AG09319 (cell line): ENCODE measurements around the gene AURKB.
A peak's percentile ranks its signal among the peaks of the same experiment; 100 is the strongest.

ENCODE experiments used
- DNase-seq: peaks from one replicate; pipeline ENCODE4 v3.0.0-alpha.2; 2010; ENCODE audit warnings: low read depth; ENCODE audit errors: extremely low read depth
- CTCF ChIP-seq: IDR thresholded peaks from 2 replicates; pipeline ENCODE4 v1.5.1; 2011; ENCODE audit warnings: low read depth, mild to moderate bottlenecking, inconsistent platforms, low read length, moderate library complexity

The AURKB gene

GRCh38 chr17:8234361-8235270, 24.2 kb upstream of the AURKB start:
- no peak for TF ChIP-seq CTCF
- DNase-seq = no peak

GRCh38 chr17:8231701-8232100, 21.3 kb upstream of the AURKB start:
- DNase-seq = no peak
- no peak for TF ChIP-seq CTCF

DNA sequence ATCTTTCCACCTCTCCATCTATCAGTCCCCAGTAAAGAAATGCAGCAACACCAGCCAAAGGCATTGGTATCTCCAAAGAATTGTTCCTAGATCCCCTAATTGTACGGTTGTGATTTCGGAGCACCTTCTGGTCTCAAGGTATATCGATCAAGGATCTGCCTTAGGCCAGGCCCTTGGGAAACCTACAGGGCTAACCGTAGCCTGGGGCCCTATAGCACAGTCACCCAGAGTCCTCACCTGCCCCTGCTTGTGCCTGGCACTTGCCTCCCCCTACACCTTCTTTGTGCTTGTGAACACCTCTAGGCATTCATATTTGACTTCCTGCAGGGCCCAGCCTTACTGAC, 16.8 kb upstream of the AURKB start:
- no peak for TF ChIP-seq CTCF

DNA sequence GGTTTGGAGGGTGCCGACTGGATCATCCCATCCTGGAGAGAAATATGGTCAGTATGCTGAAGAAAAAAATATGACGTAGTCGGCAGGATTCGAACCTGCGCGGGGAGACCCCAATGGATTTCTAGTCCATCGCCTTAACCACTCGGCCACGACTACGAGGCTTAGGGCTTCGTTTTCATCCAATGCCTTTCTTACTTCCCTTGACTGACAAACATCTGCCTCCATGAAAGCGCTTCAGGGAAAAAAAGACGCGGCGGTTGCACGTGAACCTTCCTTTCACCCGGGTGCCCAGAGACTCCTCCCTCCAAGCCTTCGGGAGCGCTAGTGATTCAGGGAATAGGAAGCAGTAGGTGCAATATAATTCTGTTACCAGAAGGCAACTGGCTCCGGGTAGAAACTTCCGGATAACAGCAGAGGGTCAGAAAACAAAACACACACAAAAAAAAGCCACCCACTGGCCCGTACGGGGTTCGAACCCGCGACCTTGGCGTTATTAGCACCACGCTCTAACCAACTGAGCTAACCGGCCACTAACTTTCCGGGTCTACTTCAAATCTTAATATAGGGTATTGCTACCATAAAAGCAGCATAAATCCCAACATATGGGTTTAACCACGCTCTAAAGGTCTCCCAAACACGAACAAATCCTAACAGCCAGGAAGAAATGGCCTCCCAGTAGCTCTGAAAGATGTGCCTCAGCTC, 16.3 kb upstream of the AURKB start:
- TF ChIP-seq CTCF = no peak
- DNase-seq = peak; percentile 86

More for the DNA sequence above, 16.8 kb upstream of the AURKB start:
- DNase-seq = no peak

DNA sequence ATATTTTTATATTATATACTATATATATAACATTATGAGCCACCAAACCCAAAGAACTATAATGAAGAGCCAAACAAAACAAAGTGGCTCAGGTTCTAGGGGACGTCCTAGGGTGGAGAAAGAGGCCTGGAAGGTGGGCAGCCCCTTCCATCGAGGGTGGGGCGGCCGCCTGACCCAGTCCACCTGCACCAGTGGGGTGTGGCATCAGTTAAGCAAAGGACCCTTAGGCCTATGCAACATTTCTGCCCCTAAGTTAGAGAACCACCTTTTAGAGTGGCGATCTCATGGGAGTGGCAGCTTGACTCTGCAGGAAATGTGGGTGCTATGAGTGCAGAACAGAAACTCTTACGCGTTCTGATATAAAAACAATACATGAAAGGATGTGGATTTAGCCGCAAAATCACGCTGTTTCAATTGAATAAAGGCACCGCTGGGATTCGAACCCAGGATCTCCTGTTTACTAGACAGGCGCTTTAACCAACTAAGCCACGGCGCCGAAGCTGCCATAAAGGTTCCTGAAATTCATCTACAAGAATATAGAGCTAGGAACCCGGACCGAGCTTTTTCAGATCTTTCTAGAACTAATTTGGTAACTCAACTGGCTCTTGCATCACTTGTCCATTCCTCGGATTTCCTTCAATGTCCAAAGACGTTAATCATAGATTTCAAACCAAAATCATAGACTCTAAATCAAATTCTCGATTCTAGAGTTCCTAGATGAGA, 15.6 kb upstream of the AURKB start:
- no peak for TF ChIP-seq CTCF
- DNase-seq = peak; percentile 67

DNA sequence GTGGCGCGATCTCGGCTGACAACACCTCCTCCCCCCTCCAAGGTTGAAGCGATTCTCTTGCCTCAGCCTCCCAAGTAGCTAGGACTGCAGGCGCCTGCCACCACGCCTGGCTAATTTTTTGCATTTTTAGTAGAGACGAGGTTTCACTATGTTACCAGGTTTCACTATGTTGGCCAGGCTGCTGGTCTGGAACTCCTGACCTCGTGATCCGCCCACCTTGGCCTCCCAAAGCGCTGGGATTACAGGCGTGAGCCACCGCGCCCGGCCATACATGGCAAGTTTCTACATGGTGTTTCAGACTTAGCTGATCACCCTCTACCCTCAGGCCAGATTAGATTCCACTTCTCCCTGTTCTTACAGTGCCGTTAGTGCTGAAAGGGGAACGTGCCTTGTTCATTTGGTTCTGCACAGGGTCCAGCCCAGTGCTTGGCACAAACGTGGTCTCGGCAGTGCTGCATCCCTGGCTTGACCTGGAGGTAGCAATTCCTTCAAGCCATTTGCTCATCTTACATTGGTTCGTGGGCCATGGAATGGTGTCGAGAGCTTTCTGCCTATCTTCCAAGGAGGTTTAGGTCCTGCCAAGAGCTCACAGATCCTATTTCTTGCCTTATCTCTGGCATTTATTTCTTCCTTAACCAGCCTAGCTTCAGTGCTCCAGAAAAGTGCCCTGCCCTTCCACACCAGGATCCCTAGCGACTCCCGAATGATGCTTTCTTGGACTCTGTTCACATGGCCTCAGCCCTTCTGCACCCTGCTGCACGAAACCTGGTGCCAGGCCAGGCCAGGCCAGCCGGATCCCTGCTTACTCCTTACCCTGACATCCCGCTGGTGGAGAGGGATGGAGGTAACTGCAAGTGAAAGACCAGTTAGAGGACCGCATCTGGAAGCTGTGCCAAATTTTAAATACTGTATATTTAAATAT, 14.8 kb upstream of the AURKB start:
- no peak for DNase-seq
- TF ChIP-seq CTCF = no peak
